Stimulated activated naive B cell treated with anti-CD40 and anti-IgM and Interleukin-4, amounts not matched to agents 10 μg/mL and 1 μg/mL and 100 μg/mL, for 72 hours (primary cell): ENCODE data around the gene AFAP1L1.

Experiments
- ATAC-seq, 2 donors: fragments of 150-1000 bp; cut with Tn5 transposase; replicated peaks; 2 replicates each; pipeline ENCODE4 v1.10.0; 2021; ENCODE audit warnings: moderate library complexity in 1 of 2
- DNase-seq: peaks from one replicate; pipeline ENCODE4 v3.0.0; 2021
- H3K27ac Mint-ChIP-seq: one replicate; pipeline ENCODE4 v1.8.0; 2022; ENCODE audit warnings: mild to moderate bottlenecking, mixed read lengths
- H3K27me3 Mint-ChIP-seq, 2 donors: one replicate each; pipeline ENCODE4 v1.8.0; 2022; ENCODE audit warnings: mixed read lengths in 2 of 2
- H3K36me3 Mint-ChIP-seq, 2 donors: one replicate each; pipeline ENCODE4 v1.8.0; 2022; ENCODE audit warnings: mixed read lengths in 2 of 2, mild to moderate bottlenecking in 1 of 2
- H3K4me1 Mint-ChIP-seq, 2 donors: one replicate each; pipeline ENCODE4 v1.8.0; 2022; ENCODE audit warnings: mixed read lengths in 2 of 2, mild to moderate bottlenecking in 1 of 2
- H3K4me3 Mint-ChIP-seq, 2 donors: one replicate each; pipeline ENCODE4 v1.8.0; 2022; ENCODE audit warnings: mild to moderate bottlenecking in 2 of 2, mixed read lengths in 2 of 2, moderate library complexity in 1 of 2
- H3K9me3 Mint-ChIP-seq, 2 donors: one replicate each; pipeline ENCODE4 v1.8.0; 2022; ENCODE audit warnings: mixed read lengths in 2 of 2, mild to moderate bottlenecking in 1 of 2

Gene AFAP1L1

GRCh38 chr5:149271716-149272563, at the start of gene AFAP1L1:
Gene AFAP1L1, plus strand, starts transcription at chr5:149271859. Its CDS starts 110 bp downstream, at chr5:149271969.
- peaks cover 14 to 15% of the 10 kb centered on the region in 2 donors for H3K36me3 Mint-ChIP-seq
- peaks cover 6 to 14% of the 10 kb centered on the region in 2 donors for H3K4me1 Mint-ChIP-seq
- peaks cover 55 to 61% of the 10 kb centered on the region in 2 donors for H3K27me3 Mint-ChIP-seq
- H3K9me3 Mint-ChIP-seq: peaks cover 10 to 12% of the 10 kb centered on the region in 2 donors
- H3K27ac Mint-ChIP-seq: peak within 1 kb of the TSS; percentile 76
- H3K4me3 Mint-ChIP-seq: peak within 1 kb of the TSS; percentile 87 to 88
- ATAC-seq (peak; percentile 72 to 78), DNase-seq (peak; percentile 38)

GRCh38 chr5:149223081-149223848, 48.4 kb upstream of the AFAP1L1 start:
- Mint-ChIP-seq H3K27me3 (peaks cover 0 to 6% of the 10 kb centered on the region in 2 donors), H3K4me3 (no peak overlapping the region)

GRCh38 chr5:149224282-149224681, 47.4 kb upstream of the AFAP1L1 start:
- Mint-ChIP-seq H3K27ac (no peak overlapping the region), H3K4me3 (no peak overlapping the region), H3K9me3 (no peaks in the 10 kb centered on the region), H3K27me3 (peaks cover 4 to 11% of the 10 kb centered on the region in 2 donors), H3K36me3 (no peaks in the 10 kb centered on the region), H3K4me1 (peaks cover 0 to 6% of the 10 kb centered on the region in 2 donors)
- DNase-seq (no peak), ATAC-seq (no peak)

More at GRCh38 chr5:149223081-149223848, 48.4 kb upstream of the AFAP1L1 start:
- no peak for ATAC-seq
- Mint-ChIP-seq H3K9me3 (no peaks in the 10 kb centered on the region), H3K4me1 (peaks cover 0 to 6% of the 10 kb centered on the region in 2 donors), H3K36me3 (no peaks in the 10 kb centered on the region), H3K27ac (no peak overlapping the region)
- DNase-seq: no peak

DNA sequence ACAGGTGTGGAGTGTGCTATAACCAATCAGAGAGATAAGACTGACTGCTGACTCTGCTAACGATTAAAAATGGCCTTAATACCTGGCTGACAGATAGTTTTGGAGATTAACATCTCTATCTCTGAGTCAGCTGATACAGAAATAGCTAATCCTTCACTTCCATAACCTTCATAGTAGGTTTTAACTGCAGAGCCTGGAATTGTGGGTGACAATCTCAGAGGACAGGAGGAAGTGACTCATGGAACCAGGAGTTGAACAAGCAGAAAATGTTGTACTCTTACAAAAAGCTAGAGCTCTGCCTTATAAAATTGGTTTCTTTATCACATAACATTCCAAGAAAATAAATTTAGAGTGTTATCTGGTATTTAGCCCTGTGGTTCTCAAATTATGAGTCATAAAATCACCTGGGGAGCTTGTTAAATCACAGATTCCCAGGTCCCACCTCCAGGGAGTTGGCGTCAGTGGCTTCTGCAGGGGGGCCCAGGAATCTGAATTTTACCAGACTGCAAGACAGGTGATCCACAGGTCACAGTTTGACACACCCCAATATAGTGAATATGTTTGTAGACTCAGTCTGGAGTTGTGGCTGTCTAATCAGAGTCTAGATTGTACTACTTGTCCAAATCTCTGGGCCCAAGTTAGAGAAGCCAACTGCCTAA, 44.4 kb upstream of the AFAP1L1 start:
- Mint-ChIP-seq H3K9me3 (no peaks in the 10 kb centered on the region), H3K4me1 (peaks cover 0 to 6% of the 10 kb centered on the region in 2 donors), H3K4me3 (no peak overlapping the region), H3K27ac (no peak overlapping the region), H3K27me3 (peaks cover 10 to 20% of the 10 kb centered on the region in 2 donors), H3K36me3 (no peaks in the 10 kb centered on the region)
- no peak for ATAC-seq
- no peak for DNase-seq

DNA sequence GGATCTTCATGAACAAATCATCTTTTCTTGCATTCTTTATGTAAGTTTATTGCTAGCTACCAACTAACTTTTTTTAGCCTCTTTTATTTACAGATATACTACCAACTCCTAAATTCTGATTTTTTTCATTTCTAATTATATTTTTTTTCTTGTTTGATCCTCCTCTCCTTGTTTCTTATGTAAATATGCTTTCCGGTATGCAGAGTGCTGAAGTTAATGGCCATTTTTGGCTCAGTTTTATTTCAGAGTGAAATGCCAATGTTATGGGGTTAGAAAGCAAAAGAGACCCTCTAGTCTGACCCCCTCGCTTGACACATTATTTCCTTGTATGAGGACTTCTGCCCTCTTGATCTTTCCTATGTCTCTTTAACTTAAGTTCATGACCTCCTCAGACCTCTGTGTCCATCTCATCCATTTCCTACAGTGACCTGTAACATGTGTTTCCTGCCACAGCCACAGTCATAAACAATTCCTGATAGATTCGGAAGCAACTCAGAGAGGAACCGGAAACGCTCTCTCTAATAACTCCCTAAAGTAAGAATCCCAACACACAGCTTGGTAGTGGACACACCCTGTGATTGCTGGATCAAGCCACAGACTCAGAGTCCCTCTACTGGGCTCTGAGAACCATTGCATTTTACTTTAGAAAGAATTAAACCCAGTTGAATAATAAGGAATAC, 42.9 kb upstream of the AFAP1L1 start:
- Mint-ChIP-seq H3K9me3 (no peaks in the 10 kb centered on the region), H3K27ac (no peak overlapping the region), H3K36me3 (no peaks in the 10 kb centered on the region), H3K27me3 (peaks cover 17 to 26% of the 10 kb centered on the region in 2 donors), H3K4me1 (no peaks in the 10 kb centered on the region), H3K4me3 (no peak overlapping the region)
- DNase-seq (no peak), ATAC-seq (no peak)

- H3K27me3 Mint-ChIP-seq: peaks cover 17 to 26% of the 10 kb centered on the region in 2 donors
- no peaks in the 10 kb centered on the region for H3K36me3 Mint-ChIP-seq
- ATAC-seq (no peak), DNase-seq (no peak)
- no peak overlapping the region for H3K4me3 Mint-ChIP-seq
- H3K4me1 Mint-ChIP-seq: no peaks in the 10 kb centered on the region
- H3K27ac Mint-ChIP-seq: no peak overlapping the region
- no peaks in the 10 kb centered on the region for H3K9me3 Mint-ChIP-seq
Measured at GRCh38 chr5:149229298-149229937, 42.2 kb upstream of the AFAP1L1 start.

- peaks cover 6 to 8% of the 10 kb centered on the region in 2 donors for H3K4me1 Mint-ChIP-seq
Measured at GRCh38 chr5:149235841-149236240, 35.8 kb upstream of the AFAP1L1 start.

GRCh38 chr5:149237662-149238061, 34.0 kb upstream of the AFAP1L1 start:
- peaks cover 6 to 8% of the 10 kb centered on the region in 2 donors for H3K4me1 Mint-ChIP-seq
- DNase-seq (no peak), ATAC-seq (no peak)
- H3K4me3 Mint-ChIP-seq: no peak overlapping the region
- H3K27me3 Mint-ChIP-seq: peaks cover 12 to 23% of the 10 kb centered on the region in 2 donors
- H3K9me3 Mint-ChIP-seq: peaks cover 0 to 2% of the 10 kb centered on the region in 2 donors
- peaks cover 0 to 1% of the 10 kb centered on the region in 2 donors for H3K36me3 Mint-ChIP-seq
- no peak overlapping the region for H3K27ac Mint-ChIP-seq

More at GRCh38 chr5:149235841-149236240, 35.8 kb upstream of the AFAP1L1 start:
- Mint-ChIP-seq H3K4me3 (no peak overlapping the region), H3K36me3 (peaks cover 0 to 1% of the 10 kb centered on the region in 2 donors), H3K9me3 (peaks cover 0 to 2% of the 10 kb centered on the region in 2 donors), H3K27ac (no peak overlapping the region), H3K27me3 (peaks cover 12 to 25% of the 10 kb centered on the region in 2 donors)
- no peak for DNase-seq
- no peak for ATAC-seq

DNA sequence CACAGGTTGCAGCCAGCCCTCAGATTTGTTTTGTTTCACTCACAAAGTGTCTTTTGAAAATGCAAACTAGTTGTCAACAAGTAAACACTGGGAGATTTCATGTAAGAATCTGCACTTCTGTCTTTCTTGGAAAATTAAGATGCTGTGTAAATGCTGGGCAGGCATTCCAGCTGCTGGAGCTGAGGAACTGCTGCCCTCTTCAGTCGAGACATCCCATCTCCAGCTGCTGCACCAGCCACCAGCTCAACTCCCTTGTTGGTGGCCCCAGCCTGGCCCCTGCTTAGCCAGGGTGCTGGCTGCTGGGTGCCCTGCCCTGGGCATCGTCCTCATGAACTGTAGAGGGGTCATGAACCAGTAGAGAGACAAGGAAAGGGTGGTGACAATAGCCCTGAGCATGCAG, 33.1 kb upstream of the AFAP1L1 start:
- peaks cover 13 to 19% of the 10 kb centered on the region in 2 donors for H3K27me3 Mint-ChIP-seq
- H3K9me3 Mint-ChIP-seq: peaks cover 0 to 2% of the 10 kb centered on the region in 2 donors
- peaks cover 6 to 8% of the 10 kb centered on the region in 2 donors for H3K4me1 Mint-ChIP-seq
- peaks cover 0 to 1% of the 10 kb centered on the region in 2 donors for H3K36me3 Mint-ChIP-seq
- ATAC-seq: no peak
- H3K4me3 Mint-ChIP-seq: no peak overlapping the region
- H3K27ac Mint-ChIP-seq: no peak overlapping the region
- no peak for DNase-seq

GRCh38 chr5:149239917-149240316, 31.7 kb upstream of the AFAP1L1 start:
- Mint-ChIP-seq H3K4me1 (peaks cover 6 to 8% of the 10 kb centered on the region in 2 donors), H3K4me3 (no peak overlapping the region), H3K36me3 (peaks cover 0 to 1% of the 10 kb centered on the region in 2 donors), H3K27me3 (peaks cover 12 to 18% of the 10 kb centered on the region in 2 donors), H3K9me3 (peaks cover 0 to 2% of the 10 kb centered on the region in 2 donors), H3K27ac (no peak overlapping the region)
- DNase-seq (no peak), ATAC-seq (peak in 1 of 2 donors; percentile 6)

DNA sequence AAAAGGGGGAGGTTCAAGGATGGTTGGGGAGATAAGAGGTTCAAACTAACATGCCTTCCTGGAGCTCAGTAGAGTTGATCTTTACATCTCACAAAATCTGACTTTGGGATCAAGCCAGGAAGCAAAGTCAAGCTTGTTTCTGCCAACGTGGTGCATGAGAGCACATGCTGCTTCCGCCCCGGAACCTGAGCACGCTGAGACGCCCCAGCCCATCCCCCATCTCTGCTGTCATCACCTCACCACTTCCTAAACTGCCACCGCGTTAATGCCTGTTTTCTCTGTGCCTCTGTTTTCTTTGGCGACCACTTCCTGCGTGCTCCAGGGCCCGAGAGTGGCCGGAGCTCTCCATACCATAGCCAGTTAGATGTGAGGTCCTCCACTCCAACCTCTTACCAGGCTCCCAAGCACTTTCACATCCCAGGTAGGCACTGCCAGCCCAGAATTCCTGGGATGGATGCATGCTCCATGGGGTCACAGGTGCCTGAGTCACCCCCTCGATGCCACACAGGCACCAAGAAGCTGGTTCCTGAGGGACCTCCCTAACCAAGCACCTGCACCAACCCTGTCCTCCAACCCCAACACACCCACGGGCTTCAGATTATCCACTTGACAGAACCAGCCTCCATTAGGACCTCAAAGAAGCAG, 31.2 kb upstream of the AFAP1L1 start:
- peaks cover 0 to 2% of the 10 kb centered on the region in 2 donors for H3K9me3 Mint-ChIP-seq
- ATAC-seq (peak; percentile 79 to 83), DNase-seq (peak; percentile 11)
- H3K4me3 Mint-ChIP-seq: peak overlapping the region; percentile 46 to 77
- peaks cover 18 to 24% of the 10 kb centered on the region in 2 donors for H3K27me3 Mint-ChIP-seq
- H3K36me3 Mint-ChIP-seq: peaks cover 0 to 1% of the 10 kb centered on the region in 2 donors
- H3K4me1 Mint-ChIP-seq: peaks cover 6 to 8% of the 10 kb centered on the region in 2 donors
- peak overlapping the region; percentile 81 for H3K27ac Mint-ChIP-seq

DNA sequence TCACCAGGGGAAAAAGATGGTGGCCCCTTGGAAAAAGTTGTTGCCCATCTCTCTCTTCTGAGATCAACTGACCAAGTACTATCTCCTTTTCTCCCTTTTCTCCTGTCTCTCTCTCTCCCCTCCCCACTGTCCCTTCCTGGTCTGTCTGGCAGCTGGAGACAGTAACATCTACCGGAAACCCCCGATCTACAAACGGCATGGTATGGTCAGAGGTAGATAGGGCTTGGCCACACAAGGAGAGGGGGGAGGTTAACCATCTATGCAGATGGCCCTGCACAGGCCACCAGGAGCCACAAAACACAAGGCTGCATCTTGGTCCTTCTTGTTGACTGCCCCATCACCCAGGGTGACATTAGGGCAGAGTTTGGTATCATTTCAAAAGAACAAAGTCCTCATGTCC, 29.3 kb upstream of the AFAP1L1 start:
- Mint-ChIP-seq H3K4me3 (no peak overlapping the region), H3K27ac (no peak overlapping the region), H3K36me3 (peaks cover 0 to 1% of the 10 kb centered on the region in 2 donors), H3K27me3 (peaks cover 25 to 32% of the 10 kb centered on the region in 2 donors), H3K9me3 (peaks cover 4 to 5% of the 10 kb centered on the region in 2 donors), H3K4me1 (peaks cover 6 to 8% of the 10 kb centered on the region in 2 donors)
- ATAC-seq (no peak), DNase-seq (no peak)

DNA sequence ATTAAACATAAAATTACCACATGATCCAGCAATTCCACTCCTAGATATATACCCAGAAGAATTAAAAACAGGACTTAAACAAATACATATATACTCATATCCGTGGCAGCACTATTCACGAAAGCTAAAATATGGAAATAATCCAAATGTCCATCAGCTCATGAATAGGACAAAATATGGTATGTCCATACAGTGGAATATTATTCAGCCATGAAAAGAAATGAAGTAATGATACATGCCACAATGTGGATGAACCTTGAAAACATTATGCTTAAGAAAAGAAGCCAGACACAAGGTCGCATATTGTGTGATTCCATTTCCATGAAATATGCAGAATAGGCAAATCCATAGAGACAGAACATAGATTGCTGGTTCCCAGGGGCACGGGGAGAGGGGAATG, 24.8 kb upstream of the AFAP1L1 start:
- DNase-seq (no peak), ATAC-seq (no peak)
- no peaks in the 10 kb centered on the region for H3K36me3 Mint-ChIP-seq
- peaks cover 2 to 5% of the 10 kb centered on the region in 2 donors for H3K9me3 Mint-ChIP-seq
- H3K27ac Mint-ChIP-seq: no peak overlapping the region
- H3K4me3 Mint-ChIP-seq: no peak overlapping the region
- H3K4me1 Mint-ChIP-seq: no peaks in the 10 kb centered on the region
- peaks cover 15 to 20% of the 10 kb centered on the region in 2 donors for H3K27me3 Mint-ChIP-seq
